Astrocyte (in vitro differentiated cells and primary cell): ENCODE measurements around the gene MYT1. TPM values are rescaled to one million over a fixed set of nuclear protein-coding genes. Genes with fewer than 3 reads are reported as not detected.

Experiments
- DNase-seq: peaks from one replicate; pipeline ENCODE4 v3.0.0-alpha.2; 2010; ENCODE audit warnings: low read depth
- FAIRE-seq: peaks from 2 replicates; lab custom pipeline; 2011; peaks lifted over from hg19 to GRCh38; lab: Jason Lieb, UNC
- H2AFZ ChIP-seq: 2 replicates; pipeline ENCODE4 v1.6.0; 2012; ENCODE audit warnings: low read depth, low read length, inconsistent platforms
- H3K27ac ChIP-seq: 2 replicates; pipeline ENCODE4 v1.5.1; 2011; ENCODE audit warnings: low read depth, low read length, inconsistent platforms
- H3K27me3 ChIP-seq: 2 replicates; pipeline ENCODE4 v1.6.0; 2011; ENCODE audit warnings: low read length, inconsistent platforms; ENCODE audit not compliant: insufficient read depth
- H3K36me3 ChIP-seq: 2 replicates; pipeline ENCODE4 v1.5.1; 2011; ENCODE audit warnings: low read length, inconsistent platforms; ENCODE audit not compliant: insufficient read depth
- H3K4me1 ChIP-seq: 2 replicates; pipeline ENCODE4 v1.5.1; 2011; ENCODE audit warnings: low read length, inconsistent platforms; ENCODE audit not compliant: insufficient read depth
- H3K4me2 ChIP-seq: 2 replicates; pipeline ENCODE4 v1.6.0; 2012; ENCODE audit warnings: low read length, inconsistent platforms
- H3K4me3 ChIP-seq: 2 replicates; pipeline ENCODE4 v1.5.1; 2011; ENCODE audit warnings: low read depth, mild to moderate bottlenecking, low read length, inconsistent platforms; ENCODE audit not compliant: insufficient read depth
- H3K79me2 ChIP-seq: 2 replicates; pipeline ENCODE4 v1.6.0; 2012; ENCODE audit warnings: mild to moderate bottlenecking, low read length, inconsistent platforms; ENCODE audit not compliant: insufficient read depth
- H3K9ac ChIP-seq: 2 replicates; pipeline ENCODE4 v1.6.0; 2012; ENCODE audit warnings: mild to moderate bottlenecking, low read length, inconsistent platforms
- H3K9me3 ChIP-seq: 2 replicates; pipeline ENCODE4 v1.5.1; 2012; ENCODE audit warnings: low read depth, mild to moderate bottlenecking, low read length, inconsistent platforms; ENCODE audit not compliant: insufficient read depth
- H4K20me1 ChIP-seq: 2 replicates; pipeline ENCODE4 v1.6.0; 2012; ENCODE audit warnings: low read length, inconsistent platforms; ENCODE audit not compliant: insufficient read depth
- H3K27ac Mint-ChIP-seq: one replicate; pipeline ENCODE4 v1.8.0; 2021; ENCODE audit warnings: mild to moderate bottlenecking, mixed read lengths; ENCODE audit not compliant: unreplicated experiment
- H3K27me3 Mint-ChIP-seq: one replicate; pipeline ENCODE4 v1.8.0; 2021; ENCODE audit warnings: low read depth, mixed read lengths; ENCODE audit not compliant: unreplicated experiment
- H3K36me3 Mint-ChIP-seq: one replicate; pipeline ENCODE4 v1.8.0; 2021; ENCODE audit warnings: low read depth, mixed read lengths; ENCODE audit not compliant: unreplicated experiment
- H3K4me1 Mint-ChIP-seq: one replicate; pipeline ENCODE4 v1.8.0; 2021; ENCODE audit warnings: low read depth, mixed read lengths; ENCODE audit not compliant: unreplicated experiment
- H3K4me3 Mint-ChIP-seq: one replicate; pipeline ENCODE4 v1.8.0; 2021; ENCODE audit warnings: mild to moderate bottlenecking, moderate library complexity, mixed read lengths; ENCODE audit not compliant: unreplicated experiment
- H3K9me3 Mint-ChIP-seq: one replicate; pipeline ENCODE4 v1.8.0; 2021; ENCODE audit warnings: mild to moderate bottlenecking, mixed read lengths; ENCODE audit not compliant: unreplicated experiment
- CTCF ChIP-seq: IDR thresholded peaks from 2 replicates; pipeline ENCODE4 v1.5.1; 2011; ENCODE audit warnings: low read depth, mild to moderate bottlenecking, inconsistent platforms, low read length, moderate library complexity; ENCODE audit not compliant: insufficient read depth
- EZH2 ChIP-seq: IDR thresholded peaks from 2 replicates; pipeline ENCODE4 v1.6.1; 2012; ENCODE audit warnings: mild to moderate bottlenecking, low read length, inconsistent platforms; ENCODE audit not compliant: insufficient read depth
- total RNA-seq: library from RNA; stranded (reverse); gene quantifications from 2 replicates; pipeline ENCODE4 v1.2.1, GENCODE V29; 2021

The MYT1 gene
- total RNA-seq, 1 donor from 2014 or later = not detected

GRCh38 chr20:64166721-64167615, 2.7 kb downstream of the MYT1 start:
- Histone ChIP-seq H3K9ac (no peak overlapping the region), H4K20me1 (no peaks in the 10 kb centered on the region), H3K4me2 (no peak overlapping the region), H3K27me3 (peaks cover 39% of the 10 kb centered on the region), H3K4me3 (no peak overlapping the region), H3K4me1 (no peaks in the 10 kb centered on the region), H2AFZ (no peak overlapping the region), H3K79me2 (no peaks in the 10 kb centered on the region), H3K36me3 (no peaks in the 10 kb centered on the region), H3K27ac (no peak overlapping the region), H3K9me3 (no peaks in the 10 kb centered on the region)
- Mint-ChIP-seq H3K27ac (peak overlapping the region; percentile 31), H3K4me3 (no peak overlapping the region), H3K27me3 (peaks cover 56% of the 10 kb centered on the region), H3K9me3 (peaks cover 3% of the 10 kb centered on the region), H3K36me3 (no peaks in the 10 kb centered on the region), H3K4me1 (peaks cover 8% of the 10 kb centered on the region)
- FAIRE-seq = no peak
- DNase-seq = no peak
- TF ChIP-seq EZH2 (no peak), CTCF (no peak)

GRCh38 chr20:64167676-64168075, 3.4 kb downstream of the MYT1 start:
- H3K4me1 ChIP-seq = no peaks in the 10 kb centered on the region
- FAIRE-seq = no peak
- no peak overlapping the region for H3K27ac ChIP-seq

More at GRCh38 chr20:64167676-64168075, 3.4 kb downstream of the MYT1 start:
- Histone ChIP-seq H4K20me1 (no peaks in the 10 kb centered on the region), H3K9me3 (no peaks in the 10 kb centered on the region), H3K4me3 (no peak overlapping the region), H2AFZ (no peak overlapping the region), H3K27me3 (peaks cover 32% of the 10 kb centered on the region), H3K79me2 (no peaks in the 10 kb centered on the region), H3K4me2 (no peak overlapping the region), H3K36me3 (no peaks in the 10 kb centered on the region), H3K9ac (no peak overlapping the region)
- Mint-ChIP-seq H3K36me3 (no peaks in the 10 kb centered on the region), H3K27me3 (peaks cover 49% of the 10 kb centered on the region), H3K4me3 (no peak overlapping the region), H3K4me1 (peaks cover 8% of the 10 kb centered on the region), H3K27ac (no peak overlapping the region), H3K9me3 (no peaks in the 10 kb centered on the region)
- TF ChIP-seq EZH2 = no peak
- no peak for TF ChIP-seq CTCF
- DNase-seq = no peak
